Ovary (tissue), 9 donors: Measurements from ENCODE around the gene CYTH1. TPM values are rescaled to one million over a fixed set of nuclear protein-coding genes. Genes with fewer than 3 reads are reported as not detected.

Source experiments
- DNase-seq, 5 donors: peaks; one replicate each; pipeline ENCODE4 v3.0.0-alpha.2; 2019 to 2020
- H3K27ac ChIP-seq, 2 donors: fragments of 200-600 bp; one replicate each; pipeline versions ENCODE4 v1.5.1 to v1.8.0; 2019 to 2022
- H3K27me3 ChIP-seq: fragments of 200-600 bp; one replicate; pipeline ENCODE4 v1.8.0; 2022
- H3K36me3 ChIP-seq: fragments of 200-600 bp; sonication (generic); one replicate; pipeline ENCODE4 v1.5.1; 2019
- H3K4me1 ChIP-seq: one replicate; pipeline ENCODE4 v1.8.1; 2013; ENCODE audit warnings: mild to moderate bottlenecking, moderate library complexity; ENCODE audit not compliant: insufficient read depth
- H3K4me3 ChIP-seq: fragments of 200-600 bp; sonication (generic); one replicate; pipeline ENCODE4 v1.5.1; 2017
- H3K9me3 ChIP-seq, 2 donors: fragments of 200-600 bp in 1 of 2; sonication (generic) in 1 of 2; one replicate each; pipeline versions ENCODE4 v1.5.1 to v1.8.1; 2013 to 2019; ENCODE audit warnings: mild to moderate bottlenecking in 1 of 2, moderate library complexity in 1 of 2
- CTCF ChIP-seq, 3 donors: fragments of 450-650 bp in 2 of 3; fragments of 200-600 bp in 1 of 3; IDR thresholded peaks; one replicate each; pipeline versions ENCODE4 v1.5.1 to v1.8.0; 2016 to 2022; ENCODE audit warnings: antibody characterized with exemption in 3 of 3, mild to moderate bottlenecking in 1 of 3
- EP300 ChIP-seq: sonication (generic); formaldehyde crosslinking; IDR thresholded peaks from one replicate; pipeline ENCODE4 v1.6.1; 2017; ENCODE audit warnings: antibody characterized with exemption
- POLR2A ChIP-seq: fragments of 450-650 bp; IDR thresholded peaks from one replicate; pipeline ENCODE4 v1.6.1; 2017; ENCODE audit warnings: antibody characterized with exemption, mild to moderate bottlenecking, moderate library complexity
- whole genome bisulfite sequencing, 3 donors: extraction: QIAGEN DNeasy Blood & Tissue Kit in 1 of 3; methylation state at CpG; one replicate each; pipeline versions ENCODE4 v1.1.5 to v1.1.7; 2013 to 2017; 5-methylcytosine and 5-hydroxymethylcytosine counted together
- intact Hi-C, 4 donors: fragments of 100-400 bp; cut with DNase I; formaldehyde crosslinking; loops; one replicate each; pipeline versions ENCODE4 v1.11.0 to v1.15.1; 2022 to 2023
- polyA plus RNA-seq, 2 donors: library from polyadenylated mRNA; stranded (reverse); fragments of 200-250 nt in 1 of 2; fragments of 350-450 nt in 1 of 2; fragmentation: Illumina TruSeq in 1 of 2; extraction: RNeasy Lipid Tissue Mini Kit (QIAGEN cat#74804) in 1 of 2; gene quantifications; one replicate each; pipeline ENCODE4 v1.2.3, GENCODE V29; 2013 to 2014
- total RNA-seq, 7 donors: library from RNA; depleted of rRNA in 2 of 7; stranded (reverse); fragments of >200 nt in 2 of 7; fragmentation: NEBNext Ultra II Directional in 3 of 7; extraction: Animal tissue kit (Norgen Biotek cat#: 25700) in 3 of 7; gene quantifications; one replicate each; pipeline versions ENCODE4 v1.1.0 to v1.2.4, GENCODE V29; 2016 to 2023
- donor health status: DM: no; HTN: no; CAD: no; lungs with moderate emphysema.
- donor health status: DM: no; HTN: no; CAD: no.
- donor health status: Bipolar disorder and iron deficiency.
- donor health status: DM: yes; HTN: yes; CAD: no.
- donor health status: DM: no; HTN: no; CAD: no.
- donor health status: DM: yes; HTN: yes; CAD: no.

Gene CYTH1
- total and polyA plus RNA-seq, 9 donors: 15.1 to 35.3 (median 24.4) TPM

- intact Hi-C loops: no loop called here
- Histone ChIP-seq H3K9me3 (no peaks in the 10 kb centered on the region), H3K4me1 (no peaks in the 10 kb centered on the region), H3K27me3 (no peaks in the 10 kb centered on the region), H3K36me3 (no peaks in the 10 kb centered on the region), H3K27ac (no peak overlapping the region), H3K4me3 (no peak overlapping the region)
- TF ChIP-seq CTCF (IDR thresholded peaks at IDR 0.05) (no peak), EP300 (no peak), POLR2A (no peak)
- 78 to 88% (median 87%) methylated on average over 11 of the region's 11 CpGs for WGBS, 3 donors
- DNase-seq: no peak
These were observed 129.2 kb downstream of the CYTH1 start for GRCh38 chr17:78652913-78653312.

- Histone ChIP-seq H3K27ac (no peak overlapping the region), H3K4me1 (no peaks in the 10 kb centered on the region), H3K27me3 (no peaks in the 10 kb centered on the region), H3K9me3 (no peaks in the 10 kb centered on the region), H3K4me3 (no peak overlapping the region), H3K36me3 (no peaks in the 10 kb centered on the region)
- no peak for DNase-seq
- intact Hi-C loops: no loop called here
- no peak for TF ChIP-seq EP300
- TF ChIP-seq POLR2A: no peak
- TF ChIP-seq CTCF (IDR thresholded peaks at IDR 0.05): no peak
- 91 to 97% (median 92%) methylated on average over 1 of the region's 1 CpG for WGBS, 3 donors
These were observed 130.0 kb downstream of the CYTH1 start for GRCh38 chr17:78652024-78652423.

- Histone ChIP-seq H3K27ac (no peak overlapping the region), H3K4me1 (no peaks in the 10 kb centered on the region), H3K36me3 (no peaks in the 10 kb centered on the region), H3K4me3 (no peak overlapping the region), H3K27me3 (no peaks in the 10 kb centered on the region), H3K9me3 (no peaks in the 10 kb centered on the region)
- DNase-seq: no peak
- intact Hi-C loops: no loop called here
- TF ChIP-seq EP300: no peak
- TF ChIP-seq CTCF (IDR thresholded peaks at IDR 0.05): no peak
- TF ChIP-seq POLR2A: no peak
- WGBS, 3 donors: 27 to 53% (median 28%) methylated on average over 1 of the region's 1 CpG
These were observed 130.5 kb downstream of the CYTH1 start for GRCh38 chr17:78651554-78651953.

GRCh38 chr17:78650093-78650715 lies 131.9 kb downstream of the CYTH1 start:
- H3K4me1 ChIP-seq: no peaks in the 10 kb centered on the region
- WGBS, 3 donors: 43 to 59% (median 46%) methylated on average over 11 of the region's 11 CpGs
- TF ChIP-seq EP300: no peak
- no peak for TF ChIP-seq POLR2A
- no peak for TF ChIP-seq CTCF (IDR thresholded peaks at IDR 0.05)
- no peaks in the 10 kb centered on the region for H3K27me3 ChIP-seq
- no peaks in the 10 kb centered on the region for H3K9me3 ChIP-seq
- no peak overlapping the region for H3K4me3 ChIP-seq
- no peak overlapping the region for H3K27ac ChIP-seq
- no peak for DNase-seq
- intact Hi-C loops: no loop called here
- H3K36me3 ChIP-seq: no peaks in the 10 kb centered on the region
